IPS-NIHi7 (cell line): ENCODE results near the gene NEO1.

ENCODE experiments used
- DNase-seq: peaks from one replicate; pipeline ENCODE4 v3.0.0; 2012; ENCODE audit warnings: mixed read lengths; ENCODE audit errors: extremely low spot score

The NEO1 gene

GRCh38 chr15:73051807-73052652, at the start of gene NEO1:
TSS of gene NEO1 (plus strand) at chr15:73052463. CDS start at chr15:73052676, 213 bp downstream.
- peak; percentile 90 for DNase-seq

- no peak for DNase-seq
These were observed 47.8 kb upstream of the NEO1 start for GRCh38 chr15:73004462-73004861.

DNA sequence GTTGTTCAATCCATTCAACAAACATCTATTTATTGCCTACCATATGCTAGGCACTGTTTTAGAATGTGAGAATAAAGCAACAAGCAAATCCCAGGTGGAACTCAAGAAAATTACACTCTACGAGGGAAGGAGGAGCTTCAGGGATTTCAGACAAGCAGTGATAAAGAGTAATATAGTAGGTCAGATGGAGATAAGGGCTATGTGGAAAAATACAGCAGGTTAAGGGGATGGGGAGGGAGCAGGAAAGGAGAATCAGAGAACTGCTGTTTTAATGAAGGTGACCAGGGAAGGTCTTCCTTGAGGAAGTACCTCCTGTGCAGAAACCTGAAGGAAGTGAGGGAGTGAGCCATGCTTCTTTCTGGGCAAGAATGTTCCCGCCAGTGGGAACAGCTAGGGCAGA, 47.2 kb upstream of the NEO1 start:
- DNase-seq = no peak

GRCh38 chr15:73005446-73005845, 46.8 kb upstream of the NEO1 start:
- no peak for DNase-seq

- no peak for DNase-seq
These were observed 45.7 kb upstream of the NEO1 start for GRCh38 chr15:73006523-73006922.

- no peak for DNase-seq
These were observed 42.9 kb upstream of the NEO1 start for GRCh38 chr15:73009066-73010056.

DNA sequence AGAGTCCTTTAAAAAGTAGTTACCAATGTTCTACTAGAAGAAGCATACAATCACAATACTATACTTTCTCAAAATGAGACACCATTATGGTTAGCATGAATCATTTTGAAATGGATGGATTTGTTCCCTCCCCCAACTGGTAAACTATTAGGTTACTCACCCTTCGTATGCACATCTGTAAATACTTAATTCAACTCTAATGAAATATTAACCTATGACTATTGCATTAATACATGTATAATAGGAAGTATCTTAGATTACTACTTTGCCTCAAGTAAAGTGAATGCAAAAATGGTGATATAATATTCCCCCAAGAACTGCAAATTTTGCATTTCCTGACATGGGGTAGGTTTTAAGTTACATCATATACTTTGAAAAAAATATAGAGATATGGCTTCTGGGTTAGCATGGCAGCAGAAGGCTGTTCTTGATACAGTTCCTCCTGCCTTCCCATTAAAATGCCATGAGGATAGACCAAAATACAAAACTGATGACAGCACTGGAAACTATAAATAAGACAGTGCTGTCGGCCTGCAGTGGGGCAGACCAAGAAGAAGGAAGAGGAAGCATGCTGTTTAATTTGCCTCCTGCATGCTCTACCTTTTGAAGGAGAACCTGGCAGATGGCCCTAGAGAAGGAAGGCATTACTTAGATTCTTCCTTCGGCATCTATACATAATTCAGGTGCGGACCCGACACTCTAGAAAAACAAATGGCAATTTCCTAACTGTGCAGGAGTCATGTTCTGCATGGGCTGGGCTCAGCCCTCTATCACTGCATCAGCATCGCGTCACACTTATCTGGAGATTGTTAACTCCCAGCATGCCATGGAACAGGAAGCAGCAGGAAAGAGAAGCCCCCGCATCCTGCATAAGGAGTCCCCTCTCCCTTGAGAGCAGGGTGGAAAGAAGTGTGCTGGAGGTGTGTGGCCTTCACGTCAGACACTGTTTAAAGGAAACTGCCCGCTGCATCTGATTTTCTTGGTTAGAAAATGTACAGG, 41.8 kb upstream of the NEO1 start:
- no peak for DNase-seq

GRCh38 chr15:73014904-73015303, 37.4 kb upstream of the NEO1 start:
- DNase-seq = no peak

- DNase-seq = no peak
These were observed 36.8 kb upstream of the NEO1 start for GRCh38 chr15:73015493-73015892.

- no peak for DNase-seq
These were observed 34.3 kb upstream of the NEO1 start for GRCh38 chr15:73017987-73018386.

DNA sequence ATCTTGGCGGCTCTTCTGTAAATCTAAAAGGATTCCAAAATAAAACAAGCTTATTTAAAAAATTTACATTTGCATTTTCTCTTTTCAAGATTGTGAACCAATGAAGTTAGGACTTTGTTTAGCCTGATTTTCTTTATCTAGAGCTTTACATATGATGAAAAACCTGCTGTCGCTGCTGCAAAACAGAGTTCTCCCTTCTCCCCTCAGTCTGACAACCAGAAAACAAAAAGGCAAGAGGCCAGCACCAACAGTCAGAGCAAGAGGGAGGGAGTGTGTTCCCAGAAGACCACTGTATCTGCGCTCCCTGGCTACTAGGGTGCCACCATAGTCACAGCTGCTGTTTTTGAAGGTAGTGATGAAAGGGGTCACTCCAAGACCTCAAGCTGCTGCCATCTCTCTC, 33.1 kb upstream of the NEO1 start:
- no peak for DNase-seq

DNA sequence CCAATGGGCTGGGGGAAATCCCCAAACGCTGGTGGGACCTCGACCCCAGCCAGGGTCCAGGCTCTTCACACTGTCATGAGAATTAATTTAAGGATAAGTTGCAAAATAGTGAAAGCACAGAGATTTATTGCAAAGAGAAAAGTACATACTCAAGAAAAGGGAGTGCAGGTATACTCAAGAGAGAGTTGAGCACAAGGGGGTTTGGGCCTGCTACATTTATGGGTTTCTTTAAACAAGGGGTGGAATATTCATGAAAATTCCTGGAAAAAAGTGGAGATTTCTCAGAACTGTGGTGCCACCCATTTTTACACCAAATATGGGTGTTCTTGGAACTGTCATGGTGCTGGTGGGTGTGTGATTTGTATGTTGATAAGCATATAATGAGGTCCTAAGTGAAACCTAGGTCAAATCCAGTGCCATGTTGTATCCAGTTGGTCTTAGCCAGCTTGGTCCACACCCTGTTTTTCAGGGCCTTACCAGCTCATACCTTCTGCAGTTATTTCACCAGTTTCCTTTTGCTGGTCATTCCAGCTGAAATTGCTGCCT, 32.6 kb upstream of the NEO1 start:
- DNase-seq = no peak

DNA sequence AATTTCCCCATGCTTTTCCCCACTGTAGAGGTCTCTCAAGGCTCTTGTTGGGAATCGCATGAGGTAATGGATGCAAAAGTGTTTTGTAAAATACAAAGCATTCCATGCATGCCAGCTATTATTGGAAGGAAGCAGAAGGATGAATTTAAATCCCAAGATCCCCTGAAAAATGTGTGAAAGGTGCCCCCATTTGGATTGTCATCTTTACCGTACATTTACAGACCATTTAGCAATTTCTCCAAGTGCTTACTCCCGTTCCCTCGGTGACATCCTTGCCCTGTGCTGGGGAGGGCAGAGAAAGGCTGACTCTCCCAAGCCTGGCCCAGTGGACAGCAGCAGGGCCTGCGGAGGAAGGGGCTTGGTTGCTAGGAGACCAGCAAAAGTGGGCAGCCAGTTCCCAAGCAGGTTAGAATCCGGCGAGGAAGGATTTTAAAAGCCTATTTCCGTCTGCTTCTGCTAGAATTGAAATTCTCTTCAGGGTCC, 31.1 kb upstream of the NEO1 start:
- DNase-seq = peak; percentile 59

GRCh38 chr15:73022161-73022560, 30.1 kb upstream of the NEO1 start:
- no peak for DNase-seq

DNA sequence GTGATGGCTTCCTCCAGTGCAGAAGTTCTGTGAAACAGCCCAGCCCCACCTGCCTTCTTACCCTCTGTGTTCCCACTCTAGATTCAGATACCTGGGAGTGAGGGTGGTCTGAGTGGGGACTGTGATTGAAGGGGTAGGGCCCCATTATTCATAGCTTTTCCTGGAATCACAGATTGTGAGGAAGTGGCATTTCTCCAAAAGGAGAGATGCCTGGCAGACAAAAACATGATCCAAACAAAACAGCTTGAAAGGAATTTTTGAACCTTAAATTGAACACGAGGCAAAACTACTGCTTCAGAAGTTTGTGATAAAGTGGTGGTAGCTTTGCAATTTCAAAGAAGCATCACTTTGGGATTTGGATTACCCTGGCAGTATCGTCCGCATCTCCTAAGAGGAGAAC, 29.2 kb upstream of the NEO1 start:
- DNase-seq = no peak

DNA sequence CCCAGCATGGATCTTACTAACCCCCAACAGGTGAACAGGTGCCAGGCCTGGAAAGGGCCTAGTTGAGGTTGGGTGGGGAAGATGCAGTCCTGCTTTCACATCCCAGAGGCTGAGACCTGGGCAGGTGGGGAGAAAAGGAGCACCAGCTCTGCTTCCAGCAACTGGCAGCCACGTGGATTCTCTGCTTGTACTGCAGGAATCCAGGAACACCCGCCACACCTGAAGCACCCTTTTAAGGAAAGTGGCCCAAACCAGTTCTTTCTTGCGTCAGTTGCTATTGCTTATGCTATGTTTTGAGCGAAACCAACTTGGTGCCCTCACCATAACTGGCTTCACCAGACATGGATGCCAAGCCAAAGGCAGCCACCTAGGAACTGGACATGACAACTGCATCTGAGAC, 28.1 kb upstream of the NEO1 start:
- no peak for DNase-seq

DNA sequence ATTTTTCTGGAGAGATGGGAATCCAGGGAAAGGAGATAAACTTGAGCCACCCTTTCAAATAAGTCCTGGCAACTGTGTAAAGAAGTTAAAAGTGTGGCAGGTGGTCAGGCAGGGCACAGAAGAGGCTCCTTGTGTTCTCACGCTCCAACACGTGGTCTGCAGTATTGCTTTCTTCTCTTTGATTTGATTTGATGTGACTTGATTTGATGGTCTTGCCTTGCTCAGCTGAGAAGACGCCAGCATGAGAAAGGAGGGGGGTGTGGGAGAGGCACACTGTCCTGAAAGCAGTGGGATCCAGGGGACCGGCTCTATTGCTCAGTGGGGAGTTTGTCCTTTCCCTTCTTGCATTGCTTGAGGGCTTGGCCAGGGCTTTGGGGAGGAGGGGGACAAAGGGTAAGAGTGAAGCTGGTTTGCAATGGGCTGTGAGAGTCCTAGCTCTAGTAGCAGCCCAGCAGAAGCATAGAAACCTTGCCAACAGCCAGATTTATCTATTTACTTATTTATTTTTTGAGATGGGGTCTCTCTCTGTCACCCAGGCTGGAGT, 25.7 kb upstream of the NEO1 start:
- no peak for DNase-seq

GRCh38 chr15:73028031-73028430, 24.2 kb upstream of the NEO1 start:
- DNase-seq = no peak

DNA sequence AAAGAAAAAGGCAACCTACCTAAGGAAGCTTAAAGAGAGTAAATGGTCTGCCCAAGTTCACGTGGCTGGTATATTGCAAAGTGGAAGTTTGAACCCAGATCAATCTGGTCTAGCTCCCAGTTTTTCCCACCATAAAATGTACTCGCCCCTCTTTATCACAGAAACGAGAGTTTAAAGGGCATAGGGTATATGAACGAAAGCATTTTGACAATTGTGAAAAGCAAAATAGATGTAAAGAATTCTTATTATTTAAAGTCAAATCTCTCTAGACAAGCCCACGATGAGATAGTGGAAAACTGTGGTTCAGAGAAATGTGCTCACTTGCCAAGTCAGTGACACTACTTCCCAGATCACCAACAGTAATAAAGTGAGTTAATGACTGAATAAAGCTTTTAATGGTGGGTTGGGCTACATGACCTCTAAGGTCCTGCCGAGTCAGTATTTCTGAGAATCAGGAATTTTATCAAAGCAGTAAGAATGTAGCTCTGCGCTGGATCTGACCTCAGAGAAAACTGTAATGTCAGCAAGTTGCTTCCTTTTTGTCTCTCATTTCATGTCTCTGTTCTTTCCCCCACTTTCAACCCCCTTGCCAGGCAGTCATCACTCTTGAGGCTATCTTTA, 23.3 kb upstream of the NEO1 start:
- DNase-seq = no peak

DNA sequence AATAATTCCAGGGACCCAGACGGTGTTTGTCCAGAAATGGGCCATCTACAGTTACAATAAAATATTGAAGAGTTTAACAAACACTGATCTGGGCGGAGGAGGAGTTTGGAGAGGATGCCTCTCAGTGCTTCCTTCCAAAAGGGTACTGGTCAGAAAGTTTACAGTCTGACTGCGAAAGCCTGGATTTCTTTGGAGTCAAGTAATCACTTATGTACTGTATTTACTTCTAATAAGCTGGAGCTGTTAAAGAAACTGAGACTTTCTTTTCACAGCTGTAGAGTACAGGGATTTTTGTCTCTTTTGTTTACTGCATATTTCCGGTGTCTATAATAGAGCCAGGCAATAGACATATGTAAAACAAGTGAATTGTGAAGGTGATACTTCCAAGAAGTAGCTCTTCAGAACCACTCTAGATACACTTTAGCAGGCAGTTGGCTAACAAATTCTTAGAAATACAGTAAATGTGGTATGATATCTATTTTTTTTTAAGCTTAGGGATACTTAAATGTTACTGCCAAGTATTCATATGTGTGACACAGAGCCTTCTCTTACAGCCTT, 22.1 kb upstream of the NEO1 start:
- no peak for DNase-seq
